GM12891 (cell line): ENCODE results near the gene ACADM. TPM values are rescaled to one million over a fixed set of nuclear protein-coding genes. Genes with fewer than 3 reads are reported as not detected.
"Not testable (repeated sequence)": the region's sequence is repeated elsewhere in the genome, so short reads cannot be mapped to it uniquely, and the experiment has no call there.

Experiments
- DNase-seq: peaks from one replicate; pipeline ENCODE4 v3.0.0; 2011; ENCODE audit warnings: low spot score; ENCODE audit not compliant: insufficient read length
- FAIRE-seq: peaks from 2 replicates; lab custom pipeline; 2011; peaks lifted over from hg19 to GRCh38; lab: Jason Lieb, UNC
- PAX5 ChIP-seq: IDR thresholded peaks from 2 replicates; pipeline ENCODE4 v1.6.1; 2011; ENCODE audit warnings: low read length, moderate library complexity, mild to moderate bottlenecking; ENCODE audit not compliant: insufficient read depth, severe bottlenecking
- POLR2A ChIP-seq: IDR thresholded peaks from 2 replicates; pipeline ENCODE4 v1.6.1; 2011; ENCODE audit warnings: low read depth, low read length, control low read depth
- POLR2AphosphoS5 ChIP-seq: IDR thresholded peaks from 2 replicates; pipeline ENCODE4 v1.6.1; 2011; ENCODE audit warnings: low read depth, low read length, control low read depth
- POU2F2 ChIP-seq: IDR thresholded peaks from 2 replicates; pipeline ENCODE4 v1.6.1; 2011; ENCODE audit warnings: low read depth, mild to moderate bottlenecking, control low read depth, low read length, moderate library complexity
- SPI1 ChIP-seq: IDR thresholded peaks from 2 replicates; pipeline ENCODE4 v1.6.1; 2011; ENCODE audit warnings: low read depth, low read length, control low read depth
- TAF1 ChIP-seq: IDR thresholded peaks from 2 replicates; pipeline ENCODE4 v1.6.1; 2011; ENCODE audit warnings: low read depth, low read length, control low read depth
- polyA plus RNA-seq: library from polyadenylated mRNA; unstranded; fragments of >200 nt; gene quantifications from one replicate; pipeline ENCODE4 v1.2.1, GENCODE V29; 2012; ENCODE audit warnings: low read depth, missing spikeins, inconsistent platforms; ENCODE audit not compliant: missing spikeins

Gene ACADM
- polyA plus RNA-seq = 197 TPM

- peak; percentile 97 for FAIRE-seq
- DNase-seq = peak; percentile 72
- TF ChIP-seq POLR2AphosphoS5 (peak; percentile 95), POLR2A (peak; percentile 92), POU2F2 (peak; percentile 83), PAX5 (no peak), SPI1 (no peak), TAF1 (peak; percentile 94)
These were observed at the start of gene ACADM for GRCh38 chr1:75724472-75725022. Gene ACADM, plus strand, starts transcription at chr1:75724709. Its CDS starts 79 bp downstream, at chr1:75724788.

- FAIRE-seq = no peak
- TF ChIP-seq TAF1 (no peak), POLR2AphosphoS5 (no peak), POLR2A (no peak), POU2F2 (no peak), SPI1 (no peak), PAX5 (no peak)
- DNase-seq = no peak
These were observed 47.1 kb upstream of the ACADM start for GRCh38 chr1:75677443-75677842.

GRCh38 chr1:75677964-75678363 lies 46.5 kb upstream of the ACADM start:
- not testable (repeated sequence) for DNase-seq, FAIRE-seq

- FAIRE-seq (no peak), DNase-seq (no peak)
- TF ChIP-seq POLR2AphosphoS5 = no peak
- no peak for TF ChIP-seq SPI1
- no peak for TF ChIP-seq POU2F2
- no peak for TF ChIP-seq TAF1
- no peak for TF ChIP-seq POLR2A
- TF ChIP-seq PAX5 = no peak
These were observed 34.0 kb upstream of the ACADM start for GRCh38 chr1:75690547-75690946.

GRCh38 chr1:75693551-75693950 lies 31.0 kb upstream of the ACADM start:
- FAIRE-seq = no peak
- TF ChIP-seq POU2F2 = no peak
- no peak for TF ChIP-seq PAX5
- TF ChIP-seq TAF1 = no peak
- no peak for TF ChIP-seq POLR2AphosphoS5
- no peak for TF ChIP-seq SPI1
- no peak for DNase-seq

- TF ChIP-seq TAF1 (no peak), POLR2AphosphoS5 (no peak), POU2F2 (no peak), SPI1 (no peak)
- FAIRE-seq (no peak), DNase-seq (no peak)
These were observed 28.5 kb upstream of the ACADM start for GRCh38 chr1:75696000-75696399.

GRCh38 chr1:75707191-75707590 lies 17.3 kb upstream of the ACADM start:
- DNase-seq (no peak), FAIRE-seq (no peak)
- TF ChIP-seq POU2F2 (no peak), POLR2AphosphoS5 (no peak), PAX5 (no peak), POLR2A (no peak), SPI1 (no peak), TAF1 (no peak)

GRCh38 chr1:75708910-75709309 lies 15.6 kb upstream of the ACADM start:
- FAIRE-seq (no peak), DNase-seq (no peak)
- no peak for TF ChIP-seq POU2F2
- TF ChIP-seq POLR2A = no peak
- TF ChIP-seq PAX5 = no peak
- TF ChIP-seq POLR2AphosphoS5 = no peak

GRCh38 chr1:75710832-75711231 lies 13.7 kb upstream of the ACADM start:
- FAIRE-seq (no peak), DNase-seq (no peak)
- TF ChIP-seq POU2F2 (no peak), PAX5 (no peak), TAF1 (no peak), POLR2A (no peak), POLR2AphosphoS5 (no peak), SPI1 (no peak)

- no peak for FAIRE-seq
- DNase-seq = no peak
- no peak for TF ChIP-seq POLR2A
- no peak for TF ChIP-seq SPI1
- no peak for TF ChIP-seq TAF1
- TF ChIP-seq POLR2AphosphoS5 = no peak
- TF ChIP-seq POU2F2 = no peak
- no peak for TF ChIP-seq PAX5
These were observed 12.7 kb upstream of the ACADM start for GRCh38 chr1:75711846-75712245.

GRCh38 chr1:75712306-75712705 lies 12.2 kb upstream of the ACADM start:
- FAIRE-seq (no peak), DNase-seq (no peak)
- no peak for TF ChIP-seq PAX5
- TF ChIP-seq TAF1 = no peak
- no peak for TF ChIP-seq POLR2AphosphoS5
- no peak for TF ChIP-seq POLR2A
- no peak for TF ChIP-seq SPI1
- TF ChIP-seq POU2F2 = no peak
